ENCODE measurements around the gene ST6GALNAC5.

ST6GALNAC5 gene

GRCh38 chr1:77065693-77066342, 198.5 kb downstream of the ST6GALNAC5 start:
- ChIA-PET POLR2A (no interaction called here), CTCF (interaction anchor here (0.6 kb wide), 1 partner anchor 532 kb away, joined by 3 read pairs; no protein-coding TSS in a partner anchor)
- H3K9me3 ChIP-seq (ENCODE audit: control insufficient read depth, insufficient read depth, low read depth, low read length) = no peaks in the 10 kb centered on the region
- H3K27ac ChIP-seq (ENCODE audit: extremely low read depth, low read depth, low read length) = no peak overlapping the region
- no peak for TF ChIP-seq ZNF350 (tag by site-specific recombination; IDR thresholded peaks at IDR 0.05)
- no peaks in the 10 kb centered on the region for H3K4me1 ChIP-seq (ENCODE audit: control insufficient read depth, insufficient read depth, low read length)
- no peak overlapping the region for H3K4me3 ChIP-seq (ENCODE audit: low read depth, low read length)
- H3K36me3 ChIP-seq (ENCODE audit: control insufficient read depth in 2 of 2, insufficient read depth in 1 of 2, low read length in 2 of 2) = no peaks in the 10 kb centered on the region

GRCh38 chr1:77068013-77068412, 200.7 kb downstream of the ST6GALNAC5 start:
- POLR2A ChIA-PET = no interaction called here
- Histone ChIP-seq H3K4me1 (ENCODE audit: control insufficient read depth, insufficient read depth, low read length) (no peaks in the 10 kb centered on the region), H3K4me3 (ENCODE audit: low read depth, low read length) (no peak overlapping the region), H3K36me3 (ENCODE audit: control insufficient read depth in 2 of 2, insufficient read depth in 1 of 2, low read length in 2 of 2) (no peaks in the 10 kb centered on the region), H3K9me3 (ENCODE audit: control insufficient read depth, insufficient read depth, low read depth, low read length) (no peaks in the 10 kb centered on the region), H3K27ac (ENCODE audit: extremely low read depth, low read depth, low read length) (no peak overlapping the region)
- TF ChIP-seq ZNF596 (tag by site-specific recombination; IDR thresholded peaks at IDR 0.05) = no peak
- TF ChIP-seq ZNF2 (tag by site-specific recombination; IDR thresholded peaks at IDR 0.05) = no peak
- no peak for TF ChIP-seq ZNF423 (tag by site-specific recombination; IDR thresholded peaks at IDR 0.05)
- no peak for TF ChIP-seq ZNF585B (tag by site-specific recombination; IDR thresholded peaks at IDR 0.05)
- TF ChIP-seq ZNF626 (tag by site-specific recombination; IDR thresholded peaks at IDR 0.05) = no peak
- no peak for TF ChIP-seq SP3 (tag by site-specific recombination; IDR thresholded peaks at IDR 0.05)
- TF ChIP-seq ZNF416 (tag by site-specific recombination; IDR thresholded peaks at IDR 0.05) = no peak
- no peak for TF ChIP-seq KLF8 (tag by site-specific recombination; IDR thresholded peaks at IDR 0.05)
- no peak for TF ChIP-seq ZNF529 (tag by site-specific recombination; IDR thresholded peaks at IDR 0.05; ENCODE audit: insufficient replicate concordance)
- TF ChIP-seq ZNF391 (tag by site-specific recombination; IDR thresholded peaks at IDR 0.05; ENCODE audit: borderline replicate concordance, low read depth) = no peak
- TF ChIP-seq ZNF600 (tag by site-specific recombination; IDR thresholded peaks at IDR 0.05) = no peak
- TF ChIP-seq ZNF169 (tag by site-specific recombination; IDR thresholded peaks at IDR 0.05) = no peak
- TF ChIP-seq ZNF514 (tag by site-specific recombination; IDR thresholded peaks at IDR 0.05) = no peak
- TF ChIP-seq ZNF202 (tag by site-specific recombination; IDR thresholded peaks at IDR 0.05; ENCODE audit: borderline replicate concordance) = no peak
- no peak for TF ChIP-seq ZNF660 (tag by site-specific recombination; IDR thresholded peaks at IDR 0.05)
- TF ChIP-seq ZFHX2 (tag by site-specific recombination; conservative IDR thresholded peaks at IDR 0.05) = no peak
- no peak for TF ChIP-seq GLIS2 (tag by site-specific recombination; IDR thresholded peaks at IDR 0.05)
- CTCF ChIA-PET = interaction anchor here (0.8 kb wide), 1 partner anchor 914 kb away, joined by 3 read pairs; no protein-coding TSS in a partner anchor

- Histone ChIP-seq H3K4me1 (ENCODE audit: control insufficient read depth, insufficient read depth, low read length) (no peaks in the 10 kb centered on the region), H3K36me3 (ENCODE audit: control insufficient read depth in 2 of 2, insufficient read depth in 1 of 2, low read length in 2 of 2) (no peaks in the 10 kb centered on the region), H3K27ac (ENCODE audit: extremely low read depth, low read depth, low read length) (no peak overlapping the region), H3K4me3 (ENCODE audit: low read depth, low read length) (no peak overlapping the region), H3K9me3 (ENCODE audit: control insufficient read depth, insufficient read depth, low read depth, low read length) (no peaks in the 10 kb centered on the region)
- CTCF ChIA-PET = interaction anchor here (0.5 kb wide), 1 partner anchor 1240 kb away, joined by 3 read pairs; no protein-coding TSS in a partner anchor
- POLR2A ChIA-PET = no interaction called here
- no peak for TF ChIP-seq ZBTB11 (tag by site-specific recombination; conservative IDR thresholded peaks at IDR 0.05; ENCODE audit: low read depth)
- TF ChIP-seq ZNF677 (tag by site-specific recombination; IDR thresholded peaks at IDR 0.05) = no peak
- no peak for TF ChIP-seq ZNF76 (tag by site-specific recombination; IDR thresholded peaks at IDR 0.05; ENCODE audit: borderline replicate concordance, low read depth)
- no peak for TF ChIP-seq ZNF560 (tag by site-specific recombination; IDR thresholded peaks at IDR 0.05; ENCODE audit: borderline replicate concordance)
- no peak for TF ChIP-seq ZNF311 (tag by site-specific recombination; IDR thresholded peaks at IDR 0.05; ENCODE audit: borderline replicate concordance)
- TF ChIP-seq ZNF174 (tag by site-specific recombination; IDR thresholded peaks at IDR 0.05) = no peak
- TF ChIP-seq ZNF623 (tag by site-specific recombination; IDR thresholded peaks at IDR 0.05) = no peak
- TF ChIP-seq CTCF (tag by site-specific recombination; IDR thresholded peaks at IDR 0.05) = no peak
- TF ChIP-seq HOXC10 (CRISPR knock-in tag; IDR thresholded peaks at IDR 0.05) = no peak
- TF ChIP-seq ZNF521 (tag by site-specific recombination; IDR thresholded peaks at IDR 0.05) = no peak
Observed at GRCh38 chr1:77076759-77077158, 209.5 kb downstream of the ST6GALNAC5 start.
